Measurements from ENCODE around the gene NXN. TPM values are rescaled to one million over a fixed set of nuclear protein-coding genes. Genes with fewer than 3 reads are reported as not detected.
A peak's percentile ranks its signal among the peaks of the same experiment; 100 is the strongest.

The NXN gene
- total and polyA plus RNA-seq, 2 donors (not counting 1 experiment from before 2014, with no cell fraction given), result 0.04 to 0.17 TPM

DNA sequence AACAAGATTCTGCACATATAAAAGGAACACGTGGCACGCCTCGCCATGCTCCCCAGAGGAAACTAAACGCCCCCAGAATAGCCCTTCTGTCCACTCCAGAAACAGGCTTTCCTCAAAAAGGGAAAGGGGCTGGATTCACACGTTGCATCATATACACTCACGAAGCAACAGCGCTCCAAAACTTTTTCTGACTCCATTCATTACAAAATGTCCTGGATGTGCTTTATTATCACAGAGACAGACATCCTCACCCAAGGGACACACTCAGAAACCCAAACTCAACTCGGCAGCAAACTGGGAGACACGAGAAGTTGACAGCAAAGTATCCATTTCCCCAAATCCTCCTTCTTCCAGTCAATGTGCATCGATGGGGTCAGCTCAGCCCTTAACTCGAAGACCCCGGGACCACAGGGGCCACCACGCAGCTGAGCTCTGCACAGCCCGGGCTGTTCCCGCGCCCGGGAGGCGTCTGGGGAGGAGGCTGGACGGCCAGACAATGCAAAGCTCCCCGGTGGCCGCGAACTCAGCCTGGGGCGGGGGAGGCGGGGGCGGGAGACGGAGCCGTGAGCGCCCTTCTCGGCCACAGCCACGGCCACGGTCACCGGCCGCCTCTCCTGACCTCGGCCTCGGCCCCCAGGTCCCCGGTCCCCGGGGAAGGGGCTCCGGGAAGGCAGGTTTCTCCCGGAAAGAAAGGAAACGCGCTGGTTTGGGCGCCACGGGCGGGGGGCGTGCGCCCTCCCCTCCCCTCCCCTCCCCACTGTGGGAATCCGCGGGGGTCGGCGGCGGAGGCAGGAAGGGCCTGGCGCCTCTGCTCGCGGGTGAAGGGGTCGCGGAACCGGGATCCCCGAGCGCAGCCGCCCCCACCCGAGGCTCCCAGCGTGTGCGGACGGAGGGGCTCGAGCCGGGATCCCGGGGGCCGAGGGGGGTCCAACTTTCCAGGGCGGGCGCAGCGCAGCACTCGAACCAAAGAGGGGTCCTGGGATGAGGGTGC is 1.2 kb downstream of the NXN start:
- ChIA-PET POLR2A (no interaction called here), CTCF (interaction anchor here (1.2 to 2.9 kb wide), 2 partner anchors 19 to 277 kb away, joined by 3 to 36 read pairs; partner anchors contain the start of gene TIMM22)
- Histone ChIP-seq H3K36me3 (replicated peaks in 1 of 2; ENCODE audit: control extremely low read depth in 1 of 2, control insufficient read depth in 1 of 2, extremely low read depth in 1 of 2, insufficient read depth in 2 of 2, low read length in 1 of 2) (no peaks in the 10 kb centered on the region), H2AFZ (ENCODE audit: insufficient read depth, low read depth, low read length, poor library complexity, severe bottlenecking) (peak overlapping the region; percentile 60), H3K9me3 (ENCODE audit: control extremely low read depth in 1 of 3, control insufficient read depth in 2 of 3, insufficient read depth in 1 of 3, low read length in 2 of 3) (peaks cover 0 to 7% (median 0%) of the 10 kb centered on the region in 3 donors), H4K20me1 (ENCODE audit: control insufficient read depth, insufficient read depth, low read length, poor library complexity, severe bottlenecking) (no peaks in the 10 kb centered on the region), H3K4me2 (replicated peaks; ENCODE audit: low read depth, low read length, poor library complexity, severe bottlenecking) (peak overlapping the region; percentile 76), H3K79me2 (ENCODE audit: control insufficient read depth, insufficient read depth, low read length) (no peaks in the 10 kb centered on the region), H3K27me3 (replicated peaks in 1 of 4; ENCODE audit: control extremely low read depth in 1 of 4, control insufficient read depth in 3 of 4, insufficient read depth in 4 of 4, low read length in 3 of 4) (peaks cover 0 to 33% (median 22%) of the 10 kb centered on the region in 4 experiments), H3K9ac (ENCODE audit: low read length) (peak overlapping the region; percentile 11), H3K4me1 (ENCODE audit: control insufficient read depth in 2 of 2, insufficient read depth in 2 of 2, low read length in 2 of 2) (peaks cover 23 to 28% of the 10 kb centered on the region in 2 donors), H3K4me3 (ENCODE audit: control extremely low read depth in 1 of 5, extremely low read depth in 1 of 5, insufficient read depth in 1 of 5, low read depth in 2 of 5, low read length in 4 of 5) (peak overlapping the region in 2 of 5 experiments; percentile 12 to 14), H3K27ac (ENCODE audit: low read length in 2 of 2) (no peak overlapping the region)
- H3K9me3 Mint-ChIP-seq (ENCODE audit: insufficient read depth), result no peaks in the 10 kb centered on the region
- peak; percentile 44 for DNase-seq
- H3K4me1 Mint-ChIP-seq, result peaks cover 21% of the 10 kb centered on the region
- ATAC-seq (ENCODE audit: low read depth), result no peak
- TF ChIP-seq, protein P1, sequence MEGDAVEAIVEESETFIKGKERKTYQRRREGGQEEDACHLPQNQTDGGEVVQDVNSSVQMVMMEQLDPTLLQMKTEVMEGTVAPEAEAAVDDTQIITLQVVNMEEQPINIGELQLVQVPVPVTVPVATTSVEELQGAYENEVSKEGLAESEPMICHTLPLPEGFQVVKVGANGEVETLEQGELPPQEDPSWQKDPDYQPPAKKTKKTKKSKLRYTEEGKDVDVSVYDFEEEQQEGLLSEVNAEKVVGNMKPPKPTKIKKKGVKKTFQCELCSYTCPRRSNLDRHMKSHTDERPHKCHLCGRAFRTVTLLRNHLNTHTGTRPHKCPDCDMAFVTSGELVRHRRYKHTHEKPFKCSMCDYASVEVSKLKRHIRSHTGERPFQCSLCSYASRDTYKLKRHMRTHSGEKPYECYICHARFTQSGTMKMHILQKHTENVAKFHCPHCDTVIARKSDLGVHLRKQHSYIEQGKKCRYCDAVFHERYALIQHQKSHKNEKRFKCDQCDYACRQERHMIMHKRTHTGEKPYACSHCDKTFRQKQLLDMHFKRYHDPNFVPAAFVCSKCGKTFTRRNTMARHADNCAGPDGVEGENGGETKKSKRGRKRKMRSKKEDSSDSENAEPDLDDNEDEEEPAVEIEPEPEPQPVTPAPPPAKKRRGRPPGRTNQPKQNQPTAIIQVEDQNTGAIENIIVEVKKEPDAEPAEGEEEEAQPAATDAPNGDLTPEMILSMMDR (IDR thresholded peaks at IDR 0.05), result no peak
- TF ChIP-seq EZH2 (IDR thresholded peaks at IDR 0.05; ENCODE audit: borderline replicate concordance, insufficient read depth, low read depth, low read length, poor library complexity, severe bottlenecking), result peak; percentile 77
- intact Hi-C loops (cut with micrococcal nuclease), result no loop called here
- 6% methylated on average over 59 of the region's 72 CpGs for WGBS (ENCODE audit: insufficient coverage)
- H3K4me3 Mint-ChIP-seq, result peak overlapping the region; percentile 80
- peaks cover 29% of the 10 kb centered on the region for H3K27me3 Mint-ChIP-seq
- peak overlapping the region; percentile 1 for H3K27ac Mint-ChIP-seq

DNA sequence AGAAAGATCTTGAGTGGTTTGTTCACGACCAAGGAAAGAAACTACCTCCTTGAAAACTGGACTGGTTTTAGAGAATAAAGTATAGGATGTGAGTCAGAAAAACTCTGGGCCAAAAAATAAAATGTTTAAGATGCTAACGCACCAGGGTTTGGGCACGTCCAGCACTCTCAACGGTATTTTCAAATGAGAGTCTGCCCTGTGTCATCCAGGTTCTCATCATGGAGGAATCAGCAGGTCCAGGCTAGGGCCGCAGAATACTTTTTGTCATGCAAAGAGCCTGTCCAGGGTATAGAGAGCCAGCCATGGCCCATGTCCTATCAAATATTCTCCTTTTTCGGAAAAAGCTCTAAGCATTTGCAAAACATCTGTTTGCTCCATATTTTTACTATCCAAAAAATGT is 2.4 kb downstream of the NXN start:
- Histone ChIP-seq H4K20me1 (ENCODE audit: control insufficient read depth, insufficient read depth, low read length, poor library complexity, severe bottlenecking) (no peaks in the 10 kb centered on the region), H3K4me3 (ENCODE audit: control extremely low read depth in 1 of 5, extremely low read depth in 1 of 5, insufficient read depth in 1 of 5, low read depth in 2 of 5, low read length in 4 of 5) (no peak overlapping the region), H3K36me3 (replicated peaks in 1 of 2; ENCODE audit: control extremely low read depth in 1 of 2, control insufficient read depth in 1 of 2, extremely low read depth in 1 of 2, insufficient read depth in 2 of 2, low read length in 1 of 2) (no peaks in the 10 kb centered on the region), H3K4me1 (ENCODE audit: control insufficient read depth in 2 of 2, insufficient read depth in 2 of 2, low read length in 2 of 2) (peaks cover 23 to 28% of the 10 kb centered on the region in 2 donors), H3K27me3 (replicated peaks in 1 of 4; ENCODE audit: control extremely low read depth in 1 of 4, control insufficient read depth in 3 of 4, insufficient read depth in 4 of 4, low read length in 3 of 4) (peaks cover 0 to 33% (median 22%) of the 10 kb centered on the region in 4 experiments), H3K27ac (ENCODE audit: low read length in 2 of 2) (no peak overlapping the region), H3K9ac (ENCODE audit: low read length) (no peak overlapping the region), H2AFZ (ENCODE audit: insufficient read depth, low read depth, low read length, poor library complexity, severe bottlenecking) (no peak overlapping the region), H3K4me2 (replicated peaks; ENCODE audit: low read depth, low read length, poor library complexity, severe bottlenecking) (no peak overlapping the region), H3K79me2 (ENCODE audit: control insufficient read depth, insufficient read depth, low read length) (no peaks in the 10 kb centered on the region), H3K9me3 (ENCODE audit: control extremely low read depth in 1 of 3, control insufficient read depth in 2 of 3, insufficient read depth in 1 of 3, low read length in 2 of 3) (peaks cover 0 to 7% (median 0%) of the 10 kb centered on the region in 3 donors)
- WGBS (ENCODE audit: insufficient coverage), result 92% methylated on average over 6 of the region's 6 CpGs
- intact Hi-C loops (cut with micrococcal nuclease), result no loop called here
- ChIA-PET CTCF (interaction anchor here (0.7 kb wide), 1 partner anchor 11 kb away, joined by 3 read pairs; no protein-coding TSS in a partner anchor), POLR2A (no interaction called here)
- DNase-seq (no peak), ATAC-seq (ENCODE audit: low read depth) (no peak)
- no peak for TF ChIP-seq EZH2 (IDR thresholded peaks at IDR 0.05; ENCODE audit: borderline replicate concordance, insufficient read depth, low read depth, low read length, poor library complexity, severe bottlenecking)
- TF ChIP-seq, protein P1 (IDR thresholded peaks at IDR 0.05), result no peak
- Mint-ChIP-seq H3K27me3 (peaks cover 33% of the 10 kb centered on the region), H3K4me1 (peaks cover 21% of the 10 kb centered on the region), H3K27ac (no peak overlapping the region), H3K4me3 (no peak overlapping the region), H3K9me3 (ENCODE audit: insufficient read depth) (no peaks in the 10 kb centered on the region)

All from B cell (primary cell).